H1 (cell line): Measurements from ENCODE around the gene USP50. TPM values are rescaled to one million over a fixed set of nuclear protein-coding genes. Genes with fewer than 3 reads are reported as not detected.

ENCODE experiments used
- CTCF ChIA-PET: fragments of 300-600 bp; sonication (Branson Sonifier 250); formaldehyde crosslinking; loops from one replicate; lab custom pipeline; 2021; ENCODE audit not compliant: partially characterized antibody; lab: Charles Lee
- POLR2A ChIA-PET: fragments of 300-600 bp; sonication (Branson Sonifier 250); formaldehyde crosslinking; loops from one replicate; lab custom pipeline; 2021; ENCODE audit warnings: inconsistent platforms; ENCODE audit not compliant: partially characterized antibody; lab: Charles Lee
- DNase-seq, 2 experiments: peaks; one replicate each; pipeline versions ENCODE4 v3.0.0 to v3.0.0-alpha.2; 2010 to 2022; ENCODE audit warnings: low spot score in 2 of 2, low read depth in 1 of 2, mixed read lengths in 1 of 2
- FAIRE-seq: peaks from 2 replicates; lab custom pipeline; 2011; peaks lifted over from hg19 to GRCh38; lab: Jason Lieb, UNC
- H2AFZ ChIP-seq: 2 replicates; pipeline ENCODE4 v1.8.1; 2012; ENCODE audit warnings: low read length, inconsistent platforms
- H2AK5ac ChIP-seq: 2 replicates; pipeline ENCODE4 v1.6.1; 2013; ENCODE audit warnings: low read depth, low read length
- H2BK120ac ChIP-seq: replicated peaks from 2 replicates; pipeline ENCODE3; 2013; ENCODE audit warnings: low read depth, low read length, inconsistent platforms
- H2BK12ac ChIP-seq: 2 replicates; pipeline ENCODE4 v1.6.1; 2013; ENCODE audit warnings: low read depth, low read length
- H2BK15ac ChIP-seq: 2 replicates; pipeline ENCODE4 v1.6.1; 2013; ENCODE audit warnings: low read length
- H2BK20ac ChIP-seq: 2 replicates; pipeline ENCODE4 v1.6.1; 2013; ENCODE audit warnings: low read length
- H2BK5ac ChIP-seq: 2 replicates; pipeline ENCODE4 v1.6.1; 2013; ENCODE audit warnings: low read depth, low read length
- H3K14ac ChIP-seq: 2 replicates; pipeline ENCODE4 v1.6.1; 2013; ENCODE audit warnings: inconsistent platforms; ENCODE audit not compliant: insufficient read length
- H3K18ac ChIP-seq: 2 replicates; pipeline ENCODE4 v1.6.1; 2013; ENCODE audit warnings: low read length; ENCODE audit errors: extremely low read depth
- H3K23ac ChIP-seq: 2 replicates; pipeline ENCODE4 v1.6.1; 2013; ENCODE audit warnings: inconsistent platforms; ENCODE audit not compliant: insufficient read length
- H3K23me2 ChIP-seq: 2 replicates; pipeline ENCODE4 v1.6.1; 2013; ENCODE audit warnings: low read depth, low read length
- H3K27ac ChIP-seq: 2 replicates; pipeline ENCODE4 v1.6.1; 2011; ENCODE audit warnings: low read depth, low read length, inconsistent platforms
- H3K27me3 ChIP-seq, 4 experiments: replicated peaks in 1 of 4; 1 replicate in 1 of 4; 2 replicates in 3 of 4; pipeline versions ENCODE4 v1.6.1 to v1.8.1; 2011 to 2013; ENCODE audit warnings: low read length in 3 of 4, mild to moderate bottlenecking in 3 of 4, inconsistent platforms in 2 of 4, mixed read lengths in 2 of 4, moderate library complexity in 1 of 4; ENCODE audit not compliant: control insufficient read depth in 3 of 4, insufficient read depth in 3 of 4; ENCODE audit errors: extremely low read depth in 1 of 4
- H3K36me3 ChIP-seq, 4 experiments: 2 replicates each; pipeline versions ENCODE4 v1.6.1 to v1.8.1; 2011 to 2013; ENCODE audit warnings: mild to moderate bottlenecking in 4 of 4, low read length in 3 of 4, moderate library complexity in 2 of 4, control low read depth in 1 of 4, inconsistent platforms in 1 of 4; ENCODE audit not compliant: insufficient read depth in 4 of 4, control insufficient read depth in 2 of 4
- H3K4ac ChIP-seq: replicated peaks from 2 replicates; pipeline ENCODE3; 2013; ENCODE audit warnings: low read length, low read depth, mixed read lengths, inconsistent platforms; ENCODE audit not compliant: insufficient read length
- H3K4me1 ChIP-seq, 4 experiments: replicated peaks in 1 of 4; 1 replicate in 1 of 4; 2 replicates in 3 of 4; pipeline versions ENCODE4 v1.6.1 to v1.8.1; 2011 to 2013; ENCODE audit warnings: low read length in 3 of 4, inconsistent platforms in 2 of 4, mixed read lengths in 1 of 4; ENCODE audit not compliant: insufficient read depth in 4 of 4, control insufficient read depth in 3 of 4
- H3K4me2 ChIP-seq, 2 experiments: 2 replicates each; pipeline versions ENCODE4 v1.6.1 to v1.8.1; 2011 to 2013; ENCODE audit warnings: low read depth in 2 of 2, low read length in 2 of 2, control low read depth in 1 of 2, inconsistent platforms in 1 of 2, mild to moderate bottlenecking in 1 of 2; ENCODE audit not compliant: insufficient read depth in 1 of 2
- H3K4me3 ChIP-seq, 4 experiments: fragments of 200-600, 300-600 bp in 1 of 4; sonication (generic), shearing (Covaris generic), sonication (Bioruptor Twin) in 1 of 4; 2 replicates each; pipeline versions ENCODE4 v1.5.1 to v1.8.1; 2011 to 2016; ENCODE audit warnings: low read length in 4 of 4, low read depth in 3 of 4, control low read depth in 2 of 4, inconsistent platforms in 2 of 4, mild to moderate bottlenecking in 2 of 4, mixed read lengths in 1 of 4, moderate library complexity in 1 of 4; ENCODE audit not compliant: insufficient read depth in 2 of 4; ENCODE audit errors: extremely low read depth in 1 of 4
- H3K56ac ChIP-seq: replicated peaks from 2 replicates; pipeline ENCODE3; 2013; ENCODE audit warnings: low read depth, mild to moderate bottlenecking, mixed read lengths, low read length, inconsistent platforms; ENCODE audit not compliant: insufficient read length
- H3K79me1 ChIP-seq: 2 replicates; pipeline ENCODE4 v1.6.1; 2013; ENCODE audit warnings: low read depth, low read length, control low read depth
- H3K79me2 ChIP-seq, 2 experiments: 2 replicates each; pipeline versions ENCODE4 v1.6.1 to v1.8.1; 2012 to 2013; ENCODE audit warnings: low read length in 2 of 2, mild to moderate bottlenecking in 2 of 2, inconsistent platforms in 1 of 2; ENCODE audit not compliant: insufficient read depth in 2 of 2, control insufficient read depth in 1 of 2
- H3K9ac ChIP-seq, 4 experiments: replicated peaks in 1 of 4; 1 replicate in 1 of 4; 2 replicates in 3 of 4; pipeline versions ENCODE4 v1.6.1 to v1.8.1; 2011 to 2013; ENCODE audit warnings: low read depth in 3 of 4, low read length in 3 of 4, control low read depth in 2 of 4, mild to moderate bottlenecking in 2 of 4, moderate library complexity in 2 of 4, inconsistent platforms in 1 of 4; ENCODE audit errors: extremely low read depth in 1 of 4
- H3K9me3 ChIP-seq, 2 experiments: 2 replicates each; pipeline versions ENCODE4 v1.6.1 to v1.8.1; 2012 to 2013; ENCODE audit warnings: mild to moderate bottlenecking in 2 of 2, moderate library complexity in 2 of 2, control low read depth in 1 of 2, inconsistent platforms in 1 of 2, low read depth in 1 of 2, low read length in 1 of 2, mixed read lengths in 1 of 2; ENCODE audit not compliant: insufficient read depth in 2 of 2
- H4K20me1 ChIP-seq, 2 experiments: replicated peaks in 1 of 2; 2 replicates each; pipeline versions ENCODE3 to v1.8.1; 2011 to 2013; ENCODE audit warnings: inconsistent platforms in 2 of 2, low read length in 2 of 2, mild to moderate bottlenecking in 1 of 2; ENCODE audit not compliant: insufficient read depth in 2 of 2, control insufficient read depth in 1 of 2
- H4K5ac ChIP-seq: 2 replicates; pipeline ENCODE4 v1.6.1; 2013; ENCODE audit warnings: low read length, low read depth, mixed read lengths, inconsistent platforms; ENCODE audit not compliant: insufficient read length
- H4K8ac ChIP-seq: 2 replicates; pipeline ENCODE4 v1.8.0; 2013; ENCODE audit warnings: mild to moderate bottlenecking, moderate library complexity, low read length, inconsistent platforms; ENCODE audit not compliant: insufficient read depth; ENCODE audit errors: extremely low read depth
- H4K91ac ChIP-seq: replicated peaks from 2 replicates; pipeline ENCODE3; 2013; ENCODE audit warnings: low read length, mixed read lengths, inconsistent platforms; ENCODE audit not compliant: insufficient read length
- CHD1 ChIP-seq: IDR thresholded peaks from 2 replicates; pipeline ENCODE4 v1.6.1; 2012; ENCODE audit warnings: low read depth, low read length, improper control_type of control experiment
- EZH2 ChIP-seq: fragments of 200-600 bp; sonication (generic); IDR thresholded peaks from 2 replicates; pipeline ENCODE4 v1.7.1; 2012; ENCODE audit warnings: low read depth, mild to moderate bottlenecking, moderate library complexity, low read length, inconsistent platforms; ENCODE audit not compliant: severe bottlenecking
- WGBS, 2 experiments: shearing (Covaris generic) in 1 of 2; methylation state at CpG; one replicate each; pipeline versions ENCODE4 v1.1.6 to v1.1.7; 2013 to 2015; ENCODE audit warnings: low lambda C conversion rate in 2 of 2, mixed read lengths in 2 of 2, inconsistent platforms in 1 of 2, low coverage in 1 of 2, missing lambda C conversion rate in 1 of 2; ENCODE audit not compliant: insufficient replicate concordance in 2 of 2, insufficient coverage in 1 of 2, insufficient read length in 1 of 2; ENCODE audit errors: extremely low coverage in 1 of 2, missing lambda C conversion rate in 1 of 2; 5-methylcytosine and 5-hydroxymethylcytosine counted together
- polyA plus RNA-seq, 7 experiments: library from polyadenylated mRNA; depleted of rRNA in 3 of 7; stranded (reverse) in 5 of 7; unstranded in 2 of 7; fragments of >200 nt in 5 of 7; fragments of 200-250 nt in 2 of 7; gene quantifications; 1 replicate in 5 of 7; 2 replicates in 1 of 7; 4 replicates in 1 of 7; pipeline versions ENCODE4 v1.2.1 to v1.2.3, GENCODE V29; 2011 to 2013; ENCODE audit warnings: missing spikeins in 2 of 7, mixed read lengths in 2 of 7
- total RNA-seq: library from RNA; stranded (reverse); fragmentation: NEBNext Ultra II Directional; extraction: Animal tissue kit (Norgen Biotek cat#: 25700); gene quantifications from 2 replicates; pipeline ENCODE4 v1.2.1, GENCODE V29; 2021

USP50 gene
- total and polyA plus RNA-seq, 2 of the 8 experiments (the other 6 are each of a cell fraction or from before 2014, with no cell fraction given): not detected

GRCh38 chr15:50458348-50459112, 87.9 kb downstream of the USP50 start:
- H2AFZ ChIP-seq: no peak overlapping the region
- no peak overlapping the region for H3K18ac ChIP-seq
- no peak overlapping the region for H2BK20ac ChIP-seq
- no peak for DNase-seq
- ChIA-PET CTCF (no interaction called here), POLR2A (interaction anchor here (1.2 kb wide), 1 partner anchor 103 kb away, joined by 3 read pairs; the partner anchor contains the start of gene GABPB1)
- H3K4me1 ChIP-seq: no peaks in the 10 kb centered on the region
- H3K9ac ChIP-seq: no peak overlapping the region
- H3K79me2 ChIP-seq: no peaks in the 10 kb centered on the region
- WGBS, 2 experiments: 87% methylated on average over 7 of the region's 7 CpGs; no CpG with 5 or more reads in 1 of the 2 experiments
- no peak for TF ChIP-seq CHD1
- no peak for TF ChIP-seq EZH2
- no peak overlapping the region for H4K91ac ChIP-seq
- H3K9me3 ChIP-seq: no peaks in the 10 kb centered on the region
- H2BK12ac ChIP-seq: no peak overlapping the region
- H3K4ac ChIP-seq: no peak overlapping the region
- H3K4me2 ChIP-seq: no peak overlapping the region
- no peak overlapping the region for H2BK120ac ChIP-seq
- no peak for FAIRE-seq
- H3K27me3 ChIP-seq: no peaks in the 10 kb centered on the region
- no peak overlapping the region for H3K27ac ChIP-seq
- H4K20me1 ChIP-seq: peaks cover 0 to 1% of the 10 kb centered on the region in 2 experiments
- H3K23ac ChIP-seq: no peak overlapping the region
- H4K5ac ChIP-seq: no peak overlapping the region
- H3K4me3 ChIP-seq: no peak overlapping the region
- H3K56ac ChIP-seq: no peak overlapping the region
- H2BK15ac ChIP-seq: no peak overlapping the region
- H3K14ac ChIP-seq: no peak overlapping the region
- no peak overlapping the region for H4K8ac ChIP-seq
- no peaks in the 10 kb centered on the region for H3K79me1 ChIP-seq
- H2BK5ac ChIP-seq: no peak overlapping the region
- H2AK5ac ChIP-seq: no peak overlapping the region
- H3K23me2 ChIP-seq: no peaks in the 10 kb centered on the region
- peaks cover 0 to 16% (median 3%) of the 10 kb centered on the region in 4 experiments; a peak in 4 of 8 replicates for H3K36me3 ChIP-seq
